ENCODE data around the gene SPEM3.

Gene SPEM3

GRCh38 chr17:7403977-7404736 is 24.5 kb upstream of the SPEM3 start, which contains the start of gene TMEM256:
TMEM256 (minus strand) TSS chr17:7404097; CDS start chr17:7404084, 13 bp downstream.
- peak; percentile 98 for DNase-seq

- peak; percentile 34 for DNase-seq
Observed at GRCh38 chr17:7404737-7405349, 23.8 kb upstream of the SPEM3 start.

DNA sequence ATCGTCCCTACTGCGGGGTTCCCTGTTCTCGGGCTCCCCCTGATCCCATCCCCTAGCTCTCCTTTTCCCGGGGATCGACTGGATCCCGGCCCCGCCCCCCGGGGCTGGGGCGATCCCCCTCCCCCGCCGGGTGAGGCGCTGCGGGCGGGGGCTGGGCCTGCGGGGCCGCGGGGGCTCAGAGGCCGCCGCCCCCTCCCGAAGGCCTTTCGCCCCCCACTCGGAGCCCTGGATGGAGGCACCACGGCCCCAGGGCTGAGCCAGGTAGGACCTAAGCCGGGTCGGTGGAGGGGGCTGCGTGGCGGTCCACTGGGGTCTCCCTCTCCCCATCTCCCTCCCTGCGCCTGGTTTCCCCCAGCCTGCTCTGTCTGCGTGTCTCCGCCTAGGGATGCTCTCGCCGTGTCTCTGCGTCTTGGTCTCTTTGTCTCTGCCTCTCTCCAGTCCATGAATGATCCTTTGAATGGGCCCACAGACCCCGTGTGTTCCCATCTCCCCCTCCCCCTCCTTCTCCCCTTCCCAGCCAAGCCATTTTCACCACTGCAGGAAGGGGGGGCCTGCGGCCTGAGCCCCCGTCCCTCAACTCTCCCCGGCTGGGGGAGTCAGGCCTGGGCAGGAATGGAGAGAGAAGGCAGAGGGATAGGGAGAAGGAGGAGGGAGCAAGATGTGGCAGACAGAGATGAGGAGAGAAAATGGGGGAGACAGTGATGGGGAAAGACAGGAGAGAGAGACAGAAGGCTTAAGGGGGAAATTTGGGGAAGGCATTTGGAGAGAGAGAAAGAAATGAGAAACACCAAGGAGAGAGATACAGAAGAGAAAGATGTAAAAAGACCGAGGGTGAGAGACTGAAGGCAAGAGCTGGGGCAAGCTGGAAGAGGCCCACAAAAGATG is 23.1 kb upstream of the SPEM3 start:
- DNase-seq: no peak

GRCh38 chr17:7406235-7406825 is 22.3 kb upstream of the SPEM3 start:
- no peak for DNase-seq

GRCh38 chr17:7407082-7407481 is 21.6 kb upstream of the SPEM3 start:
- no peak for DNase-seq

DNA sequence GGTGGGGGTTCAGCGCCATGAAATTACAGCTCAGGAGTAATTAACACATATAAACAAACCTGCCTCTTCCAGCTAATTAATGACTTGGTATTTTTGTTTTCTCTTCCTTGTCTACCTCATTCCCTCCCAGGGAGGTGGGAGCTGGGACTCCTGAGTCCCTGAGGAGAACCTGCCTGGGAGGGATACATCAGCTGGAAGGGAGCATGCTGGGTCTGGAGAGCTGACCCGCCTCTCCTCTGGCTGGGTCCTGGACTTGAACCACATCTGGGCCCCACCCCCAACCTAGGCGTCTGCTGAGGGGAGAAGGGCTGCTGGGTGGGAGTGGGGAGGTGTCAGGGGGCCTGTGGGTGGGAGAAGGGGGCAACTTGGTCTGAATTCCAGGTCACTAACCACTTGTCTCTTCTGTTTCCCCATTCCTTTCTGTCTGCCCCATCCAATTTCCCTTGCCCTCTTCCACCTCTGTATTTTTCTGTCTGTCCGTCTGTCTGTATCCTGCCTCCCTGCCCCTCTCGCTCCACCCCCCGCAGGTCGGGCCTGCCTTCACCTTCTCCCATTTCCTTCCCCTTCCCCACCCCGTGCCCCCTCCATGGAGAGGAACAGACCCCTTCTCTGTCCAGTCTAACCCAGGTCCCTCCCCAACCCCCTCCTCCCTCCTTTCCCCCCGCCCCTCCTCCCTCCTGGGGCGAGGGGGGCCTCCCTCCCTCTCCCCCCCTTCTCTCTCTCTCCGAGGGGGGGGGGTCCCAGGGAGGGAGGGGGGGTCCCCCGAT is 21.0 kb upstream of the SPEM3 start, which contains the start of gene NLGN2:
Gene NLGN2, plus strand, starts transcription at position 361 of the 767 bp plus-strand sequence. CDS start 411 bp downstream, outside the sequence.
- no peak for DNase-seq

DNA sequence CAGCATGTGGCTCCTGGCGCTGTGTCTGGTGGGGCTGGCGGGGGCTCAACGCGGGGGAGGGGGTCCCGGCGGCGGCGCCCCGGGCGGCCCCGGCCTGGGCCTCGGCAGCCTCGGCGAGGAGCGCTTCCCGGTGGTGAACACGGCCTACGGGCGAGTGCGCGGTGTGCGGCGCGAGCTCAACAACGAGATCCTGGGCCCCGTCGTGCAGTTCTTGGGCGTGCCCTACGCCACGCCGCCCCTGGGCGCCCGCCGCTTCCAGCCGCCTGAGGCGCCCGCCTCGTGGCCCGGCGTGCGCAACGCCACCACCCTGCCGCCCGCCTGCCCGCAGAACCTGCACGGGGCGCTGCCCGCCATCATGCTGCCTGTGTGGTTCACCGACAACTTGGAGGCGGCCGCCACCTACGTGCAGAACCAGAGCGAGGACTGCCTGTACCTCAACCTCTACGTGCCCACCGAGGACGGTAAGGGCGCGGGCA is 20.4 kb upstream of the SPEM3 start:
- no peak for DNase-seq

DNA sequence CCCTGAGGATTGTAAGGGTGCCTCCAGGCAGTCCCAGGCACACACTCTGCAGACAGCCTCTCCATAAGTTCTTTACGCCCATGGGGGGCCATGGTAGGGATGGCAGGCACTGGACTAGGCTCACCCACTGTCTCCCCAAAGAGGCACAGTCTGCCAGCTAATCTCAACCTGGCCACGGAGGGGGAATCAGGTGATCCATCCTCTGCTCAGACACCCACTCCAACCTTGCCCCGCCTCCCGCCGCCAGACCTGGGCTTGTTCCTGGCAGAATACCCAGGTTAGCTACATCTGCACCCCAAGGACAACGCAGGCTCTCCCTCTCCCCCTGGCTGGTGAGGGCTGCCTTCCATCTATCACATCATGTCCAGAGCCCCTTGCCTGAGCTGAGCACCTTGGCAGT is 19.8 kb upstream of the SPEM3 start:
- no peak for DNase-seq

DNA sequence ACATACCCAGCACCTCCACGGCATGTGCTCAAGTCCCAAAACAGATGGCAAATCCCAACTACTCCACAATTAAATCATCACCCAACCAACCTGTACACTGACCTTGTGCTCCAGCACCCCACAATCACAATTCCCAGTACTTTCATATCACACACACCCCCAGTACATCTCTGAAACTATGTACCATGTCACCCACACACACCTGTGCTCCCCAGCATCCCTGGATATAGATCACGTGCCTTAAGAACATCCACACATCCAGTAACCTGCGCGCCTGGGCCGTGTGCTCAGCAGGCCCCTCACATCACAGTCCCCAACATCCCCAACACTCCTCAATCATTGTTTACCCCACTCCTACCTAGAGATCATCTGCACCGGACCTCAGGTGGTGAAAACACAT is 18.9 kb upstream of the SPEM3 start:
- no peak for DNase-seq

DNA sequence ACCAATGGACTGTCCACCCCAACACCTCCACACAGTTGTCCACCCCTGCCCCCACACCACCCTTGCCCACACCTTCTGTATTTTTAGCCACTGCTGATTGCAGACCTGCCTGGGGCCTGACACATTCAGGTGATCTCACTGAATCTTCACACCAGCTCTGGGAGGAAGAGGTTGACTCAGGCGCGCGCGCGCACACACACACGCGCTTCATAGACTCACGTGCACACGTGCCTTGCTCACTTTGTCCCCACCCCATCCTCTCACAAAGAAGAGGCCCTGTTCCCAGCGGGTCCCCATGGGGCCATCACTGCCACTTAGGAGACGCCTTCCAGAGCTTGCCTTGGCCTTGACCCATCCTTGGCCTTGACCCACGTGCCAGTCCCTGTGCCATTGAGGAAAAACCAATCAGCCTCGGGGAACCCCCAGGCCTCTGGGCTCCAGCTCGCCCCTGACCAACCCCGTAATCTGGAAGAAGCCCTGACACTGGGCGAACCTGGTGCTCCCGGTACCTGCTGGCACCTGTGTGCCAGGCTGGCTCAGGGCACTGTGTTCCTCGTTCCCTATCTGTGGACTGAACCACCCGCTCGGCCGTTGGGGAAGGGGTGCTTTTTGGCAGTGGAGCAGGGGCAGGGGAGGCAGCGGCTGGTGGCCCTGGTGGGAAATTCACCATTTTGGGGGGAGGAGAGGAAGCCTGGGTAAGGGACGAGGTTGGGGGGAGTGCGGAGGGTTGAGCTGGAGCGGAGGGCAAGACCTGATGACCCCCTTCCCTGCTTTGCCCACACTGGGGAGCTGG is 17.8 kb upstream of the SPEM3 start:
- no peak for DNase-seq

GRCh38 chr17:7411427-7411750 is 17.3 kb upstream of the SPEM3 start:
- DNase-seq: no peak

GRCh38 chr17:7413346-7413985 is 15.2 kb upstream of the SPEM3 start:
- DNase-seq: no peak

DNA sequence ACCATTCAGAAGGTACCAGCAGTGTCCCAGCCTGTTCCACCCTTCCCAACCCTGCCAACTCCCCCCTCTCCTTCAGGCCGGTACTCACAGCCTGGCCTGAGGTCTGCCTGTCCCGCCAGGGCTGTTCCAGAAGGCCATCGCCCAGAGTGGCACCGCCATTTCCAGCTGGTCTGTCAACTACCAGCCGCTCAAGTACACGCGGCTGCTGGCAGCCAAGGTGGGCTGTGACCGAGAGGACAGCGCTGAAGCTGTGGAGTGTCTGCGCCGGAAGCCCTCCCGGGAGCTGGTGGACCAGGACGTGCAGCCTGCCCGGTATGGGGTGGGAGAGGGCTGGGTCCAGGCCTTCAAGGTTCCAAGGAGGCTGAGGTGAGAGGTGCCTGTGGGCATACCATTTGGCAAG is 13.8 kb upstream of the SPEM3 start:
- no peak for DNase-seq

GRCh38 chr17:7415784-7416183 is 12.9 kb upstream of the SPEM3 start:
- DNase-seq: no peak

DNA sequence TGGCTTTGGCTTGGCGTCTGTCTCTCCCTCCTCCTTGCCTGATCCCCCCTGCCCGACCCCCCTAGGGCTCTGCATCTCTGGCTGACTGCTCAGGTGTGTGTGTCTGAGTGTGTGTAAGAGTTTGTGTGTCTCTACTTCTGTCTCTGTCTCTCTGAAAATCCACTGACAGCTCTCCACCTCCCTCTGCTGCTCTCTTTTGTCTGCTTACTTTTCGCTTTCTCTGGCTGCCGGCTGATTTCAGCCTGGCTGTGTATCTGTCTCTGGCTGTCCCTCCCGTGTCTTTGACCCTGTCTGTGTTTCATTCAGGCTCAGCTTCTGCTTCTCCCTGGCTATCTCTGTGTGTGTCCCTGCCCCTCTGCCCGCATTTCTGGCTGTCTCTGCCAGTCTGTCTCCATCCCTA is 12.3 kb upstream of the SPEM3 start:
- DNase-seq: no peak

- DNase-seq: no peak
Observed at GRCh38 chr17:7417056-7417655, 11.5 kb upstream of the SPEM3 start.

- no peak for DNase-seq
Observed at GRCh38 chr17:7418472-7419152, 10.0 kb upstream of the SPEM3 start.

DNA sequence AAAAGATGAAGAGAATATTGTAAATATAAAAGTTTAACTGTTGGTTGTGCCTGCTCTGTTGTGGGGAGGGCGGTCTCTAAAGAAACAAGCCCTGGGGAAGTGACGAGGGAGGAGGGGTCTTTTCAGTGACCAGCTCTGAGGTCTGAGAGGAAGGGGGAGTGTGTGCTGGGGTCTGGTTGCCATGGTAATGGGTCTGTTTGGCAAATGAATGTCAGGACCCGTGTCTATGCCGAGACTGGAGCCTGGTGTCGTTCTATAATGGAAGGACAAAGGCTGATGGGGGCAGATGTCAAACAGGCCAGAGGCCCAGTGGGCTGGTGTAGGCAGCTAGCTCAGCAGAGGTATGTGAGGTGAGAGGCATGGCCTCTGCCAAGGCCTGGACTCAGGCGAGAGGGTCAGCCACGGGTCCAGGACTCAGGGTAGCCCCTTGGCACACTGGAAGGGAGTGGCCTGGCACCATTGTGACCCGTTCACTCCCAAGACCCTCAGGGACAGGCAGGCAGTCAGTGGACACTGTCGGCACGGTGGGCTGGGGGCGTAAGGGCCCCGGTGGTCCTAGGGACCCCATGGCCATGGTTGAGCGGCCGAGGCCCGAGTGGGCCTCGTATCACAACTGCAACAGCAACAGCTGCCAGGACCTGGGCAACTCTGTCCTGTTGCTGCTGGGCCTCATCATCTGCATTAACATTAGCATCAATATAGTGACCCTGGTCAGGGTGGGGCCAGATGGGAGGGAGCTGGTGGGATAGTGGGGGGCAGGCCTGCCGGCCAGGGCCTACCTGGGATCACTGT is 8.6 kb upstream of the SPEM3 start, which contains the start of gene SPEM1:
Gene SPEM1, plus strand, starts transcription at position 506 of the 792 bp plus-strand sequence. Its CDS starts 61 bp downstream, at position 567.
- no peak for DNase-seq

DNA sequence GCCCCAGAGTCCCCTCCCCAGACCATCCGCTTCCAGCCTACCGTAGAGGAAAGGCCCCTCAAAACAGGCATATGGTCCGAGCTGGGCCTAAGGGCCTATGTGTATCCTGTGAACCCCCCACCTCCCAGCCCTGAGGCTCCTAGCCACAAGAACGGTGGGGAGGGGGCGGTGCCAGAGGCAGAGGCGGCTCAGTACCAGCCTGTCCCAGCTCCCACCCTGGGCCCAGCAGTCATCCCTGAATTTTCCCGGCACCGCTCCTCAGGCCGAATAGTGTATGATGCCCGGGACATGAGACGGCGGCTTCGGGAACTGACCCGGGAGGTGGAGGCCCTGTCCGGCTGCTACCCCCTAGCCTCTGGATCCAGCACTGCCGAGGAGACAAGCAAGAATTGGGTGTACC is 7.5 kb upstream of the SPEM3 start:
- DNase-seq: no peak

Measured in NCI-H345 (cell line).